Heart left ventricle (tissue), 16 donors: ENCODE measurements around the gene TBC1D8. TPM values are rescaled to one million over a fixed set of nuclear protein-coding genes. Genes with fewer than 3 reads are reported as not detected.

ENCODE experiments used
- ATAC-seq, 4 donors: fragments of 200-7000 bp; cut with Tn5 transposase; one replicate each; pipeline ENCODE4 v1.9.1; 2020 to 2022; ENCODE audit warnings: moderate library complexity in 4 of 4, mild to moderate bottlenecking in 3 of 4, moderate number of reproducible peaks in 1 of 4
- DNase-seq, 5 donors: peaks; one replicate each; pipeline ENCODE4 v3.0.0-alpha.2; 2020
- H3K27ac ChIP-seq, 12 donors: fragments of 200-600 bp; sonication (generic) in 4 of 12; one replicate each; pipeline versions ENCODE4 v1.5.0 to v1.8.0; 2016 to 2022; ENCODE audit warnings: mild to moderate bottlenecking in 2 of 12
- H3K27me3 ChIP-seq, 9 donors: fragments of 200-600 bp; sonication (generic) in 2 of 9; one replicate each; pipeline versions ENCODE4 v1.5.1 to v1.8.0; 2016 to 2022; ENCODE audit warnings: mild to moderate bottlenecking in 3 of 9
- H3K36me3 ChIP-seq, 9 donors: fragments of 200-600 bp; sonication (generic) in 2 of 9; one replicate each; pipeline versions ENCODE4 v1.5.0 to v1.8.0; 2018 to 2022; ENCODE audit warnings: mild to moderate bottlenecking in 2 of 9
- H3K4me1 ChIP-seq, 12 donors: fragments of 200-600 bp; sonication (generic) in 4 of 12; one replicate each; pipeline versions ENCODE4 v1.5.0 to v1.8.0; 2016 to 2022; ENCODE audit warnings: mild to moderate bottlenecking in 3 of 12
- H3K4me3 ChIP-seq, 12 donors: fragments of 200-600 bp; sonication (generic) in 4 of 12; one replicate each; pipeline versions ENCODE4 v1.5.0 to v1.8.0; 2017 to 2022; ENCODE audit warnings: mild to moderate bottlenecking in 9 of 12, moderate library complexity in 4 of 12
- H3K9me3 ChIP-seq, 12 donors: fragments of 200-600 bp; sonication (generic) in 4 of 12; one replicate each; pipeline versions ENCODE4 v1.5.0 to v1.8.0; 2016 to 2022; ENCODE audit warnings: mild to moderate bottlenecking in 1 of 12
- CTCF ChIP-seq, 12 donors: fragments of 200-600 bp; sonication (generic) in 4 of 12; IDR thresholded peaks; one replicate each; pipeline versions ENCODE4 v1.5.0 to v1.8.0; 2018 to 2022; ENCODE audit warnings: antibody characterized with exemption in 12 of 12, mild to moderate bottlenecking in 5 of 12
- POLR2A ChIP-seq, 2 donors: fragments of 450-650 bp; IDR thresholded peaks; one replicate each; pipeline ENCODE4 v1.6.1; 2017; ENCODE audit warnings: antibody characterized with exemption in 2 of 2, mild to moderate bottlenecking in 2 of 2, moderate library complexity in 2 of 2
- WGBS, 4 donors: extraction: QIAGEN DNeasy Blood & Tissue Kit in 2 of 4; methylation state at CpG; one replicate each; pipeline versions ENCODE4 v1.1.5 to v1.1.7; 2013 to 2018; 5-methylcytosine and 5-hydroxymethylcytosine counted together
- intact Hi-C, 10 donors: fragments of 100-400 bp; cut with DNase I; formaldehyde crosslinking; loops; one replicate each; pipeline versions ENCODE4 v1.11.1 to v1.14.2; 2022
- polyA plus RNA-seq, 2 donors: library from polyadenylated mRNA; stranded (reverse); fragments of 200-250 nt; gene quantifications; one replicate each; pipeline ENCODE4 v1.2.3, GENCODE V29; 2013
- total RNA-seq, 9 donors: library from RNA; depleted of rRNA in 2 of 9; stranded (reverse); fragments of >200 nt in 2 of 9; fragmentation: NEBNext Ultra II Directional in 3 of 9; extraction: Animal tissue kit (Norgen Biotek cat#: 25700) in 3 of 9; gene quantifications; one replicate each; pipeline versions ENCODE4 v1.1.0 to v1.2.4, GENCODE V29; 2016 to 2023
- donor health status: ischemic (EF 13 %, LVEDD 7.1; RV severe dilation, severe dysfunction).
- donor health status: healthy with polysubstance abuse.
- donor health status: DM: no; HTN: yes; CAD: no.
- donor health status: DM: no; HTN: no; CAD: no.
- donor health status: ischemic (EF 25% LVEDD 6.9; RV normal size, moderate dysfunction).
- donor health status: ischemic (EF 25% LVEDD 5.7; RV mildly dilated, moderate dysfunction).
- donor health status: healthy.
- donor health status: DM: yes; HTN: yes; CAD: no.
- donor health status: ischemic (EF 35%, LVEDD 5.7; RV mildly dilated, moderate dysfunction).
- donor health status: nonischemic (EF 11% LVEDD 7.7; RV severe dilation, severe dysfunction).
- donor health status: DM: yes; HTN: yes; CAD: no.
- donor health status: PGD.
- donor health status: ischemic (EF 29% LVEDD 5.4; RV normal size, mild dysfunction).
- donor health status: nonischemic (EF 23%, LVEDD 6.1; RV moderate dilation, normal function).

The TBC1D8 gene
- total and polyA plus RNA-seq, 11 donors = 30.1 to 61.7 (median 42.9) TPM

- peak overlapping the region in 4 of 12 donors; percentile 38 to 78 (median 44) for H3K27ac ChIP-seq
- no peak overlapping the region for H3K4me3 ChIP-seq
- no peak for DNase-seq
- no peaks in the 10 kb centered on the region for H3K36me3 ChIP-seq
- TF ChIP-seq CTCF (IDR thresholded peaks at IDR 0.05) (no peak), POLR2A (IDR thresholded peaks at IDR 0.05) (no peak)
- WGBS, 4 donors = 31 to 46% (median 38%) methylated on average over 9 of the region's 9 CpGs
- peaks cover 0 to 10% (median 0%) of the 10 kb centered on the region in 12 donors for H3K9me3 ChIP-seq
- intact Hi-C loops = no loop called here
- peak; percentile 42 to 84 (median 66) for ATAC-seq
- H3K27me3 ChIP-seq = no peaks in the 10 kb centered on the region
- H3K4me1 ChIP-seq = peaks cover 0 to 15% (median 0%) of the 10 kb centered on the region in 12 donors
Observed at GRCh38 chr2:101190747-101191516, 39.8 kb upstream of the TBC1D8 start.

- DNase-seq (no peak), ATAC-seq (peak in 1 of 4 donors; percentile 36)
- H3K4me3 ChIP-seq = no peak overlapping the region
- peaks cover 0 to 15% (median 0%) of the 10 kb centered on the region in 12 donors for H3K4me1 ChIP-seq
- peaks cover 0 to 10% (median 0%) of the 10 kb centered on the region in 12 donors for H3K9me3 ChIP-seq
- TF ChIP-seq POLR2A (IDR thresholded peaks at IDR 0.05) (no peak), CTCF (IDR thresholded peaks at IDR 0.05) (peak; percentile 20 to 65 (median 42))
- no peaks in the 10 kb centered on the region for H3K36me3 ChIP-seq
- intact Hi-C loops = no loop called here
- H3K27me3 ChIP-seq = no peaks in the 10 kb centered on the region
- 54 to 61% (median 57%) methylated on average over 5 of the region's 5 CpGs for WGBS, 4 donors
- H3K27ac ChIP-seq = no peak overlapping the region
Observed at GRCh38 chr2:101188683-101189405, 37.7 kb upstream of the TBC1D8 start.

- H3K4me1 ChIP-seq = peaks cover 0 to 15% (median 0%) of the 10 kb centered on the region in 12 donors
- DNase-seq (no peak), ATAC-seq (no peak)
- H3K4me3 ChIP-seq = no peak overlapping the region
- no peak for TF ChIP-seq CTCF (IDR thresholded peaks at IDR 0.05)
- TF ChIP-seq POLR2A (IDR thresholded peaks at IDR 0.05) = no peak
- 88 to 93% (median 91%) methylated on average over 2 of the region's 2 CpGs for WGBS, 4 donors
- no peaks in the 10 kb centered on the region for H3K36me3 ChIP-seq
- H3K9me3 ChIP-seq = peaks cover 0 to 10% (median 0%) of the 10 kb centered on the region in 12 donors
- H3K27me3 ChIP-seq = no peaks in the 10 kb centered on the region
- no peak overlapping the region for H3K27ac ChIP-seq
- intact Hi-C loops = no loop called here
Observed at GRCh38 chr2:101187131-101187530, 35.9 kb upstream of the TBC1D8 start.

- Histone ChIP-seq H3K27ac (no peak overlapping the region), H3K9me3 (peaks cover 0 to 10% (median 0%) of the 10 kb centered on the region in 12 donors), H3K36me3 (no peaks in the 10 kb centered on the region), H3K27me3 (no peaks in the 10 kb centered on the region), H3K4me3 (no peak overlapping the region), H3K4me1 (peaks cover 0 to 1% (median 0%) of the 10 kb centered on the region in 12 donors)
- DNase-seq = no peak
- no peak for TF ChIP-seq POLR2A (IDR thresholded peaks at IDR 0.05)
- no peak for TF ChIP-seq CTCF (IDR thresholded peaks at IDR 0.05)
- WGBS, 4 donors = 93 to 96% (median 94%) methylated on average over 3 of the region's 3 CpGs
- ATAC-seq = no peak
- intact Hi-C loops = no loop called here
Observed at GRCh38 chr2:101185656-101186055, 34.5 kb upstream of the TBC1D8 start.
